Large intestine (tissue), 3 donors: ENCODE measurements around the gene CDH2. TPM values are rescaled to one million over a fixed set of nuclear protein-coding genes. Genes with fewer than 3 reads are reported as not detected.

Experiments used
- DNase-seq, 2 donors: peaks; one replicate each; pipeline versions ENCODE4 v3.0.0 to v3.0.0-alpha.2; 2013
- H3K27ac ChIP-seq: one replicate; pipeline ENCODE4 v1.5.1; 2013; ENCODE audit warnings: low read length
- H3K27me3 ChIP-seq: 2 replicates; pipeline ENCODE4 v1.6.1; 2013; ENCODE audit warnings: low read length; ENCODE audit not compliant: control insufficient read depth, insufficient read depth
- H3K36me3 ChIP-seq: 2 replicates; pipeline ENCODE4 v1.6.1; 2013; ENCODE audit warnings: low read length; ENCODE audit not compliant: control insufficient read depth, insufficient read depth
- H3K4me1 ChIP-seq: one replicate; pipeline ENCODE4 v1.6.1; 2013; ENCODE audit warnings: low read length; ENCODE audit not compliant: control insufficient read depth, insufficient read depth
- H3K4me3 ChIP-seq: one replicate; pipeline ENCODE4 v1.5.1; 2013; ENCODE audit warnings: low read length
- H3K9me3 ChIP-seq: one replicate; pipeline ENCODE4 v1.6.1; 2013; ENCODE audit warnings: mild to moderate bottlenecking, low read depth, low read length, moderate library complexity; ENCODE audit not compliant: control insufficient read depth
- WGBS: methylation state at CpG from one replicate; pipeline ENCODE4 v1.1.5; 2013; ENCODE audit warnings: low lambda C conversion rate; ENCODE audit not compliant: insufficient coverage; 5-methylcytosine and 5-hydroxymethylcytosine counted together
- polyA plus RNA-seq: library from polyadenylated mRNA; unstranded; fragments of 120-200 nt; gene quantifications from one replicate; pipeline ENCODE4 v1.2.1, GENCODE V29; 2013

Gene CDH2
- polyA plus RNA-seq, 1 donor: 14.2 TPM

- DNase-seq: no peak
- Histone ChIP-seq H3K27me3 (peaks cover 2% of the 10 kb centered on the region), H3K4me3 (no peak overlapping the region), H3K4me1 (peaks cover 4% of the 10 kb centered on the region), H3K27ac (no peak overlapping the region), H3K9me3 (no peaks in the 10 kb centered on the region), H3K36me3 (no peaks in the 10 kb centered on the region)
- no CpG with 5 or more reads among the region's 3 CpGs for WGBS
Measured at GRCh38 chr18:28073658-28074057, 103.3 kb downstream of the CDH2 start.

- no peak overlapping the region for H3K4me3 ChIP-seq
- WGBS: 86% methylated on average over 1 of the region's 5 CpGs
- H3K9me3 ChIP-seq: no peaks in the 10 kb centered on the region
- H3K4me1 ChIP-seq: no peaks in the 10 kb centered on the region
- no peak for DNase-seq
- no peaks in the 10 kb centered on the region for H3K27me3 ChIP-seq
- no peaks in the 10 kb centered on the region for H3K36me3 ChIP-seq
- no peak overlapping the region for H3K27ac ChIP-seq
Measured at GRCh38 chr18:28071199-28071598, 105.7 kb downstream of the CDH2 start.

- Histone ChIP-seq H3K27ac (no peak overlapping the region), H3K4me1 (no peaks in the 10 kb centered on the region), H3K4me3 (no peak overlapping the region), H3K36me3 (no peaks in the 10 kb centered on the region), H3K9me3 (no peaks in the 10 kb centered on the region), H3K27me3 (no peaks in the 10 kb centered on the region)
- no CpG with 5 or more reads among the region's 2 CpGs for WGBS
- no peak for DNase-seq
Measured at GRCh38 chr18:28068207-28068606, 108.7 kb downstream of the CDH2 start.

- Histone ChIP-seq H3K27ac (no peak overlapping the region), H3K27me3 (no peaks in the 10 kb centered on the region), H3K36me3 (no peaks in the 10 kb centered on the region), H3K4me3 (no peak overlapping the region), H3K9me3 (no peaks in the 10 kb centered on the region), H3K4me1 (no peaks in the 10 kb centered on the region)
- no CpG with 5 or more reads among the region's 1 CpG for whole genome bisulfite sequencing
- DNase-seq: no peak
Measured at GRCh38 chr18:28067346-28067745, 109.6 kb downstream of the CDH2 start.

GRCh38 chr18:28065793-28066186 is 111.1 kb downstream of the CDH2 start:
- no peaks in the 10 kb centered on the region for H3K4me1 ChIP-seq
- no peak for DNase-seq
- WGBS: no CpG with 5 or more reads among the region's 3 CpGs
- no peaks in the 10 kb centered on the region for H3K9me3 ChIP-seq
- H3K27ac ChIP-seq: no peak overlapping the region
- no peak overlapping the region for H3K4me3 ChIP-seq
- H3K27me3 ChIP-seq: no peaks in the 10 kb centered on the region
- H3K36me3 ChIP-seq: no peaks in the 10 kb centered on the region

GRCh38 chr18:28065031-28065792 is 111.7 kb downstream of the CDH2 start:
- no peak overlapping the region for H3K27ac ChIP-seq
- H3K27me3 ChIP-seq: no peaks in the 10 kb centered on the region
- H3K9me3 ChIP-seq: no peaks in the 10 kb centered on the region
- H3K36me3 ChIP-seq: no peaks in the 10 kb centered on the region
- DNase-seq: no peak
- no peak overlapping the region for H3K4me3 ChIP-seq
- 60% methylated on average over 3 of the region's 4 CpGs for WGBS
- no peaks in the 10 kb centered on the region for H3K4me1 ChIP-seq

- Histone ChIP-seq H3K4me1 (no peaks in the 10 kb centered on the region), H3K36me3 (no peaks in the 10 kb centered on the region), H3K27me3 (no peaks in the 10 kb centered on the region), H3K27ac (no peak overlapping the region), H3K4me3 (no peak overlapping the region), H3K9me3 (no peaks in the 10 kb centered on the region)
- 40% methylated on average over 1 of the region's 2 CpGs for WGBS
- DNase-seq: no peak
Measured at GRCh38 chr18:28063926-28064325, 113.0 kb downstream of the CDH2 start.

- H3K4me3 ChIP-seq: no peak overlapping the region
- H3K36me3 ChIP-seq: no peaks in the 10 kb centered on the region
- H3K4me1 ChIP-seq: no peaks in the 10 kb centered on the region
- H3K27me3 ChIP-seq: no peaks in the 10 kb centered on the region
- no peak for DNase-seq
- no peaks in the 10 kb centered on the region for H3K9me3 ChIP-seq
- WGBS: no CpG with 5 or more reads among the region's 2 CpGs
- no peak overlapping the region for H3K27ac ChIP-seq
Measured at GRCh38 chr18:28063271-28063761, 113.6 kb downstream of the CDH2 start.

- H3K4me1 ChIP-seq: no peaks in the 10 kb centered on the region
- no peak overlapping the region for H3K4me3 ChIP-seq
- H3K27ac ChIP-seq: no peak overlapping the region
- no peaks in the 10 kb centered on the region for H3K27me3 ChIP-seq
- H3K36me3 ChIP-seq: no peaks in the 10 kb centered on the region
- no peaks in the 10 kb centered on the region for H3K9me3 ChIP-seq
- no peak for DNase-seq
- WGBS: no CpG with 5 or more reads among the region's 4 CpGs
Measured at GRCh38 chr18:28062443-28062842, 114.5 kb downstream of the CDH2 start.

GRCh38 chr18:28059861-28060260 is 117.1 kb downstream of the CDH2 start:
- no peaks in the 10 kb centered on the region for H3K27me3 ChIP-seq
- no peak overlapping the region for H3K27ac ChIP-seq
- WGBS: 100% methylated on average over 2 of the region's 3 CpGs
- no peak for DNase-seq
- H3K4me1 ChIP-seq: no peaks in the 10 kb centered on the region
- no peaks in the 10 kb centered on the region for H3K36me3 ChIP-seq
- no peak overlapping the region for H3K4me3 ChIP-seq
- H3K9me3 ChIP-seq: no peaks in the 10 kb centered on the region

- no peak overlapping the region for H3K27ac ChIP-seq
- no peaks in the 10 kb centered on the region for H3K4me1 ChIP-seq
- H3K36me3 ChIP-seq: no peaks in the 10 kb centered on the region
- H3K4me3 ChIP-seq: no peak overlapping the region
- DNase-seq: no peak
- no peaks in the 10 kb centered on the region for H3K27me3 ChIP-seq
- H3K9me3 ChIP-seq: no peaks in the 10 kb centered on the region
Measured at GRCh38 chr18:28050545-28050944, 126.4 kb downstream of the CDH2 start.
